Measurements from ENCODE around the gene MCM6.
"Not testable (repeated sequence)": the region's sequence is repeated elsewhere in the genome, so short reads cannot be mapped to it uniquely, and the experiment has no call there.

Gene MCM6

DNA sequence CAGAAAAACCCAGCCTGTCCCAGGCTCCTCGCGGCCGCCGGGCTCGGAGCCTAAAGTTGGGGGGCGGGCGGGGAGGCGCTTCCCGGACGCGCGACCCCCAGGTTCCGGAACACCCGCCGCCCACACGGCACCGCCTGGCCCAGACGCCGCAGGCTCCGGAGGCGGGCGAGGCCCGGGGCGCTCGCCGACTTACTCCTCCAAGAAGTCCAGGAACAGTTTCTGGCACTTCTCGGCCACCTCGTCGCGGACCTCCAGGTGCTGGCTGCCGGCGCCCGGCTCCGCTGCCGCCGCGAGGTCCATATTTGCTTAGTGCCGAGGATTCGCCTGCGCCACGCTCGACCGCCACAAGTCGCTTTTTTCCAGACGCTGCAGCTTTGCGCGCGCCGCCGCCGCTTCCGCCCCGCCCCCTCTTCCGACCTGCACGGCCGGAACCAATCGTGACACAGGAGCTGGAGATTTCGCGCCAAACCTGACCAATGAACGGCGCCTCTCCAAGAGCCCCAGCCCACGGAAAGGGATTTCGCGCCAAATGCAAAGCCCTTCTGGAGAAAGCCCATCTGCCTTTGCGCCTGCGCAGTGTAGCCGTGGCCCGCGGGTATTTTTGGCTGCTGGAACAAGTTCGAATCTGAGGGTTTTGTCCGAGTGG is at the start of gene MCM6:
Gene MCM6 (minus strand): TSS at position 378 of the 646 bp plus-strand sequence. CDS start 78 bp downstream, at position 300.
- Histone ChIP-seq H3K27ac (peak within 1 kb of the TSS; percentile 68 to 91 (median 81)), H3K4me3 (peak within 1 kb of the TSS; percentile 67 to 98 (median 94))

DNA sequence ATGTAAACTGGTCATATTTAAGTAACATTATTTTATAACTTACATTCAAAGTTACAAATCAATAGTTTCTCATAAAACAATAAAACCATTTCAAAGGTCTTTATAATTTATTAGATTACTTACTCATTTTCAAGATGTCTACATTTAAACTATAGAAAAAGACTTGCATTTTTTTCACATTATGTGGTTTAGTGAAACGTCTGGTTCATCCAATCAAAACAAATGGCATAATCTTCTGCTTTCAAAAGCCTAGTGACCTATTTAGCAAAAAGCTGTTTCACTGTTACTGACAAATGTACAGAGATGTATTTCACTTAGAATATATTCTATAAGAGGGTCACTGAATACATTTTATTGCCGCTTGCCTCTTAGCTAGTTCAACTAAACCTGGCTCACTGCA is 49.3 kb upstream of the MCM6 start:
- H3K27ac ChIP-seq, result no peak overlapping the region

DNA sequence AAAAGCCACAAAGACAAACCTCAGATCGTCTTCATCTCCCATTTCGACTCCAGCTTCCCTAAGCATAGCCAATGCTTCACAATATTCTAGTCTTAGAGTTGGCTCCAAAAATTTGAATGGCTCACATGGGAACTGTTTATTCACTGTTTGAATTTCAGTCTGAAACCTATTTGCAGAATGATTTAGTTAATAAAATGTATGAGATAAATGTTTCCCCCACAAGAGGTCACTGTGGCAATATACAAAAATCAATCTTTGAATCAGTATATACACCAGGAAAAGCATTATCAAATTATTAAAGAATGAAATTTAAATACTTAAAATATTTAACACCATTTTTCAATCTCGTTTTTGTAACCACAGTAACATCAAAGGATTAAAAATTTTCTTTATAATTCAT is 40.0 kb upstream of the MCM6 start:
- Histone ChIP-seq H3K27ac (peak overlapping the region in 1 of 21 experiments; percentile 1), H3K4me3 (no peak overlapping the region)

More for the DNA sequence above, 49.3 kb upstream of the MCM6 start:
- H3K4me3 ChIP-seq, result no peak overlapping the region

GRCh38 chr2:135914485-135914884 is 38.2 kb upstream of the MCM6 start:
- Histone ChIP-seq H3K27ac (no peak overlapping the region), H3K4me3 (no peak overlapping the region)

GRCh38 chr2:135913727-135914365 is 37.6 kb upstream of the MCM6 start:
- Histone ChIP-seq H3K4me3 (no peak overlapping the region), H3K27ac (no peak overlapping the region)

- no peak overlapping the region for H3K4me3 ChIP-seq
- H3K27ac ChIP-seq, result no peak overlapping the region
These were observed 33.7 kb upstream of the MCM6 start for GRCh38 chr2:135909976-135910375.

DNA sequence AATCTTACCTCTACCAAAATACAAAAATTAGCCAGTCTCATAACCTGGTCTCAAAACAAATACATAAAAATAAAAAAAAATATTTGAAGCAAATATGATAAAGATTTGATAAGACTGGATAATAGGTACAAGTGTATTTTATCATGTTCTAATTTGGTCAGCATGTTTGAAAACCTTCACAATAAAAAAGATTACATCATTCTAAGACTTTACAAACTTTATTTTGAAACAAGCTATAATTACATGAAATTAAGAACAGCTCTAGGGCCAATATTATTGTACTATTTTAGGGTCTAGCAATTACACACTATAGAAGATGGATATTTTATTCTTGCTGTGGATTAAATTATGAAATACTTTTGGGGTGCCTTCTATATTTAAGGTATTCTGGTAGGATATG is 29.4 kb upstream of the MCM6 start:
- no peak overlapping the region for H3K4me3 ChIP-seq
- no peak overlapping the region for H3K27ac ChIP-seq

DNA sequence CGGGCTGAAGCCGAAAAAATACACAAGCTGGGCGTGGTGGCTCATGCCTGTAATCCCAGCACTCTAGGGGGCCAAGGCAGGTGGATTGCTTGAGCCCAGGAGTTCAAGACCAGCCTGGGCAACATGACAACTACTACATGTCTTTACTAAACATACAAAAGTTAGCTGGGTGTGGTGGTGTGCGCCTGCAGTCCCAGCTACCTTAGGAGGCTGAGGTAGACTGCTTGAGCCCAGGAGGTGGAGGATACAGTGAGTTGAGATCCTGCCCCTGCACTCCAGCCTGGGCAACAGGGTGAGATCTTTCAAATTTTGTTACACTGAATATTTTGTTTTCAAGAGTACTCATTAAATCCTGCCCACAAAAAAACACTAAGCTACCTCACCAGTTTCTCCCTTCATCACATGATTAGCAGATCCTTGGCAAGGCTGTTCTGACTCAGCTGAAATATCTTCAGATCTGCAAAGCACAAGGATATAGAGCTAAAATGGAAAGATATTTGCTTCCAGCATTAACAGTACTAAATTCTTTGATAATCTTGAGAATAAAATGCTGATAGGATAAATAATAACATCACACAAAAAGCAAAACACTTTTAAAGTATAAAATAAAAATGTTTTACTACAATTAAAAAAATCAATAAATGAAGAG is 28.2 kb upstream of the MCM6 start:
- no peak overlapping the region for H3K4me3 ChIP-seq
- H3K27ac ChIP-seq, result peak overlapping the region in 3 of 21 experiments; percentile 10 to 28 (median 17)

- Histone ChIP-seq H3K27ac (no peak overlapping the region), H3K4me3 (no peak overlapping the region)
These were observed 27.4 kb upstream of the MCM6 start for GRCh38 chr2:135903650-135904049.

DNA sequence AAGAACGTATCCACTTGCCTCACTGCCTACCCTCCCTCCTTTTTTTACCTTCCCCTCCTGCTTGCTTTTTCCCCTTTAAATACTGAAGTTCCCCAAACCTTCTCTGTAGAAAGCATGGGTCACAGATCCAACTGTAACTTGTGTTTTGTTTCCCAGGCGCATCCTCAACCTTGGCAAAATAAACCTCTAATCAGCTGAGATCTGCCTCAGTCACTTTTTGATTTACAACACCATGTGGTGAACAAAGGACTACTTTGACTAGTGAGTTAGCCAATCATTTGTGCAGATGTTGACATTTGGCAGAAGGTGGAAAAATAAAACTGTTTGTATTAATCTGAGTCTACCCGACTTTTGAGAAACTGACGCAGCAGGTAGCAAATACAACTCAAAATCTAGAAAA is 23.3 kb upstream of the MCM6 start:
- no peak overlapping the region for H3K4me3 ChIP-seq
- H3K27ac ChIP-seq, result no peak overlapping the region

DNA sequence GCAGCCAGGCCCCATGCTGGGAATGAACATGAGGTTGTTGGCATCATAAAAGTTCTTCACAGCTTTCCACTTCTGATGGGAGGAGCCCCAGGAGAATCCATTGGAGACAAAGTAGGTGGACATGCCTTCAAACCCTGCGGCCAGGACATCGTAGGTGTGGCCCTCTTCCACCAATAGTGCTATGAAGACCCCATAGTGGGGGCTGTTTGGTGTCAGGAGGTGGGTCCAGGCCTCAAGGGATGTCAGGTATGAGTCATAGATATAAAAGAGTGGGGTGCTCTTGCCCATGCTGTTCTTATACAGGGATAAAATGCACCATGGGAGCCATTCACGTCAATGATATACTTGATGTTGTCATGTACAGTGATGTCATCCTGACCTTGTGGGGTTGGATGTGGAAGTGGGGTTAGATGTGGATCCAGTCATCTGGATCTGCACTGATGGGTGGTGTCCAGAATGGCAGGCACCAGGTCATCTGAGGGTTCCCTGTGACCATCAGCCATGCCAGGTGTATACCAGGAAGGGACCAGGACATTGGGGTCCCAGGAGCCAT is 22.1 kb upstream of the MCM6 start:
- Histone ChIP-seq H3K27ac (no peak overlapping the region), H3K4me3 (no peak overlapping the region)

GRCh38 chr2:135894930-135895329 is 18.7 kb upstream of the MCM6 start:
- Histone ChIP-seq H3K4me3 (no peak overlapping the region), H3K27ac (no peak overlapping the region)

DNA sequence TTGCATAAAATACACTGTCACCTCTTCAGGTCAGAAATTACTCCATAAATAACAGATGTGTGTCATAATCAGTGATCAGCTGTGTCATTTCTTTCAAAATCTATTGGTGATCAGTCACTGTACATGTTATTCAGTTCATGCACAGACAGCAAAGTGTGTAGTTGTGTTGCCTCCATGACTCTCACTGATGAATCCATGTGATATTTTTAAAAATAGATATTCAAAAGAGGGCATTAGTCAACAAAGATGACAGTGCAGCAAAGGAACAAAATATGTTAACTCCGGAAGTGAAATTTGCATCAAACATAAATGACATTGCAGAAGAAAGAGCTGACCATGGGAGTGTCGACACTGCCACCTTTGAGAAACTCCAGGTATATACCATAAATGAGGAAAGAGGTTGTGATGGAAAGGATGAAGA is 17.1 kb upstream of the MCM6 start:
- no peak overlapping the region for H3K4me3 ChIP-seq
- H3K27ac ChIP-seq, result no peak overlapping the region

DNA sequence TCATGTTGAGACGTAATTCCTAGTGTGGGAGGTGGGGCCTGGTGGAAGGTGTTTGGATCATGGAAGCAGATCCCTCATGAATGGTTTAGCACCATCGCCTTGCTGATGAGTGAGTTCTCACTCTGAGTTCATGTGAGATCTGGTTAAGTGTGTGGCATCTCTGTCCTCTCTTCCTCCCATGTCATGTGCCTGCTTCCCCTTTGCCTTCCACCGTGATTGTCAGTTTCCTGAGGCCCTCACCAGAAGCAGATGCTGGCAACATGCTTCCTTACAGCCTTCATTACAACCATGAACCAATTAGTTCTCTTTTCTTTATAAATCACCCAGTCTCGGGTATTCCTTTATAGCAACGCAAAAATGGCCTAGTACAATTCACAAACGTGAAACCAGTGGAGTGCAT is 14.6 kb upstream of the MCM6 start:
- Histone ChIP-seq H3K27ac (no peak overlapping the region), H3K4me3 (no peak overlapping the region)

- H3K27ac ChIP-seq, result no peak overlapping the region
- H3K4me3 ChIP-seq, result no peak overlapping the region
These were observed 13.9 kb upstream of the MCM6 start for GRCh38 chr2:135890149-135890548.

DNA sequence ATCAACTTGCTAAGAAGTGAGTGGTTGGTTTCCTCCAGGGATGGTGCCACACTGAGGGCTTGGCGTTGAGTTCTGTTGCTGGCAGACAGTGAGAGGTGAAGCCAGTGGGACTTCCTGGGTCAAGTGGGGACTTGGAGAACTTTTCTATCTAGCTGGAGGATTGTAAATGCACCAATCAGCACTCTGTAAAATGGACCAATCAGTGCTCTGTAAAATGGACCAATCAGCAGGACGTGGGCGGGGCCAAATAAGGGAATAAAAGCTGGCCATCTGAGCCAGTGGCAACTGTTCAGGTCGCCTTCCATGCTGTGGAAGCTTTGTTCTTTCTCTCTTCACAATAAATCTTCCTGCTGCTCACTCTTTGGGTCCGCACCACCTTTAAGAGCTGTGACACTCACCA is 12.3 kb upstream of the MCM6 start:
- not testable (repeated sequence) for H3K27ac ChIP-seq, H3K4me3 ChIP-seq

DNA sequence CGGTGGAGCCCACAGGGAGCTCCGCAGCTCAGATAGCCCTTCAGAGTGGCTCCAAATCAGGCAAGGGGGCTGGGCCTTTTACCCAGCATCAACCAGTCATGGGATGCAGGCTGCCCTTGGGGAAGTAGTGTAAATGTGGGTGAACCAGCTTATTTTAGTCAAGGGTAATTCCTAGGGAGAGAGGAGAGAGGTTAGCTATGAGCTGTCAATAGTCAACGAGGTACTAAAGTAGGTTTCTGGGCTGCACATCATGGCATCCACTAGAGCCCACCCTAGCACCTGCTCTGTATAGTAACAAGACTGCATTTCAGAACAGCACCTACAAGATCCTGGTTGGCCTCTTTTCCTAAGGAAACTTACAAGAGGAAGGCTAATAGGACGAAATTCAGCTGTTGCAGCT is 9.5 kb upstream of the MCM6 start:
- Histone ChIP-seq H3K4me3 (no peak overlapping the region), H3K27ac (no peak overlapping the region)

- no peak overlapping the region for H3K27ac ChIP-seq
- no peak overlapping the region for H3K4me3 ChIP-seq
These were observed 6.2 kb upstream of the MCM6 start for GRCh38 chr2:135882415-135882814.

- H3K27ac ChIP-seq, result peak overlapping the region in 9 of 21 experiments; percentile 7 to 89 (median 78)
- peak overlapping the region; percentile 67 to 98 (median 94) for H3K4me3 ChIP-seq
These were observed 527 bp upstream of the MCM6 start for GRCh38 chr2:135876770-135877169.

GRCh38 chr2:135875491-135876065 is 665 bp downstream of the MCM6 start:
- H3K27ac ChIP-seq, result peak overlapping the region; percentile 68 to 91 (median 81)

More at GRCh38 chr2:135875491-135876065, 665 bp downstream of the MCM6 start:
- H3K4me3 ChIP-seq, result peak overlapping the region; percentile 67 to 98 (median 94)

Measured in skin epidermis (tissue), 12 donors.